NCI-H1417 (cell line): ENCODE data around the gene NDST1.

ENCODE experiments used
- DNase-seq, 3 experiments: peaks; one replicate each; lab custom pipeline; 2025; lab: John Stamatoyannopoulos, UW

Gene NDST1

GRCh38 chr5:150570333-150570732 is 62.4 kb downstream of the NDST1 start:
- no peak for DNase-seq

GRCh38 chr5:150571836-150572235 is 63.9 kb downstream of the NDST1 start:
- DNase-seq: no peak

DNA sequence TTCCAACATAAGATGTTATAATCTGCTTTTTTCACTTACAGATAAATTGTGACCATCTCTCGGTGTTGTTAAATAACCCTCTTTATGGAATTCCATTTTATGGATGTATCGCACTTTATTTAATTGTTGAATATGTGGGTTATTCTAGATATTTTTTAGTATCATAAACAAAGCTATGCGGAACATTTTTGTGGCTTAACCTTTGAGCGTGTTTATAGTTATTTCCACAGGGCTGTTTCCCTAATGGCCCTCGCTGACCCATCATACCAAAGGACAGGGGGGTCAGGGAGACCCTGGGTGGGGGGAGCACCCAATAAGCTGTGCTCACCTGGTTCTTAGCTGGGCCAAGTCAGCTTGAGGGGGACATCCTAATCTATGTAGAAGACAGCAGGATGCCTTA is 65.3 kb downstream of the NDST1 start:
- no peak for DNase-seq

- no peak for DNase-seq
These were observed 66.2 kb downstream of the NDST1 start for GRCh38 chr5:150573867-150574817.

- DNase-seq: no peak
These were observed 67.1 kb downstream of the NDST1 start for GRCh38 chr5:150574818-150575547.

DNA sequence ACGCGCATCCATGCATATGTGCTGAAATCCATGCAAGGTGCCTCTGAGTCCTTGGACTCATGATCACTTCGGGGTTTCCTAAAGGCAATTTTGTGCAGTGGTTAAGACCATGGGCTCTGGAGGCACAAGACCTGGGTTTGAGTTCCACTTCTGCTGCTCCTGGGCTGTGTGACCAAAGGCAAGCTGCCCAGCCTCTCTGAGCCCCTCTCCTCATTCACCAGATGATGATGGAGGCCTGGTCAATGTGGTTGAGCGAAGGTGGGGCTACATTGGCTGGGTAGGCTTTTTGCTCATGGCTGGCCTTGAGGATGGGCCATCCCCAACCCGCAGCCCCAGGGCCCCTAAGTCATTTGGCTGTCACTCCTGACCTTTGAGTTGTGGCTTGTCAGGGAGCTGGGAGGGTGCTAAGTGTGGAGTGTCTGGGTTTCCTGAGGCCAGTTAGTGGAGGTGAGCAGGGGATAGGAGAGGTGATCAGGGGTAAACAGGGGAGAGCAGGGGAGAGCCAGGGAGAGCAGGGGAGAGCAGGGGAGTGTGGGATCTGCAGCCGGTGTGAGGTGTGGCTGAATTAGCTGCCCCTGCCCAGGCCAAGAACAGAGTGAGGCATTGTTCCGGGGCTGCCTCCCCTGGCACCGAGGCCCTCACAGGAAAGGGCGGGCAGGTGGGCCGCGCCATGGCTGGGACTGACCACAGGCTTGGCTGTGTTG is 68.0 kb downstream of the NDST1 start:
- DNase-seq: no peak

GRCh38 chr5:150576449-150576949 is 68.6 kb downstream of the NDST1 start:
- DNase-seq: no peak

- no peak for DNase-seq
These were observed 69.6 kb downstream of the NDST1 start for GRCh38 chr5:150577378-150578139.

DNA sequence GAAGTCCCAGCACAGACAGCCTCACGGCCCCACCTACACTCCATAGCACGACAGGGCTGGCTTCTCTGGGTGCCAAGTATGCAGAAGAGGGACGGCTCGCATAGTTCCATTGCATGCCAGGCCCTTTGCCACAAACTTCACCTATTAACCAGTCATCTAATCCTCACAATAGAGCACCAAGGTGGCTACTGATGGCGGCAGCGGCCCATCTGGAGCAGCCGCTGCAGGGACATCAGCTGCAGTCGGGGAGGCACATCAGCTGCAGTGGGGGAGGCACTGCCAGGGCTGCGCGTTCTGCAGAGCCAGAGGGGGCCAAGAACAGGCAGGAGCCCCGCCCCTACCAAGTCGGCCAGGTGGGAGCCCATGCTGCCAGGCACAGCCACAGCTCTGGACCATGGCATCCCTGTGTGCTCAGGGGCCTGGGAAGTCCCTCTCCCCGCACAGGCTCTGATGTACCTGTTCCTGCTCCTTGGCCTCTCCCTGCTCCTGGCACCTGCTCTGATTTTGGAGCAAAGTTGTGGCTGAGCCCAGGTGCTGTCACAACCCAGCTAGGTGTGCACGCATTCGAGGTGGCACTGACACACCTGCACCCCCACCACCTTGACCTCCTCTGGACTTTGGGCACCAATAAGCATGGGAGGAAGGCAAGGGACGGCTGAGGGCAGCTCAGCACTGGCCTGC is 71.0 kb downstream of the NDST1 start:
- DNase-seq: no peak

- DNase-seq: no peak
These were observed 71.8 kb downstream of the NDST1 start for GRCh38 chr5:150579462-150580400.

- DNase-seq: no peak
These were observed 73.0 kb downstream of the NDST1 start for GRCh38 chr5:150580917-150581316.

GRCh38 chr5:150582241-150583109 is 74.5 kb downstream of the NDST1 start:
- no peak for DNase-seq

DNA sequence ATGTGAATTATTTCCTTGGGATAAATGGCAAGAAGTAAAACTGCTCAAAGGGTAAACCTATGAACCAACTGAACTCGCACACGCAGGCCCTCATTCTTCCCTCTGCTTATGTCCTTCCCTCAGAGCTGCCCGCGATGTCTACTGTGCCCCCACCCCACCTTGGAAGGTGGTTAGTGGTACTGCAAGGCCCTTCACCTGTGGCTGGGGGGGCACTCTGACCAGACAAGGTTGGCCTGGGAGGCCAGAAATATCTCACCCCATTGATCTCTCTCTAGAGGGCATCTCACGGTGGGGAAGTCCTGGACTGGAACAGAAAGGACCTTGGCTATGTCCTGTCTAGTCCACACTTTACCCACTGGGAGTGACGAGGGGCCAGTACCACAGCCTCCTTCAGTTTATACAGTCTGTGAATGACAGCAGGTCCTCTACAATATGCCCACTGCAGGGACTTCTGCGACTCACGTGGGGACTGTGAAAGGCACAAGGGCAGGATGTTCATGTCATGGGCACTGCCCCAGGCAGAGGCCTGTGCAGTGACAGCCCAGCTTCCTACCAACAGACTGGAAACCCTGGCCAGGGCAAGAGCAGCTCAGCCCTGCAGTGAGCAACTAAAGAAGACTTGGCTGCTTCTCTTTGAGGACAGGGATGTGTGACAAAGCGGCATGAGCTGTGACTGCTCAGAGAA is 75.8 kb downstream of the NDST1 start:
- DNase-seq: no peak

DNA sequence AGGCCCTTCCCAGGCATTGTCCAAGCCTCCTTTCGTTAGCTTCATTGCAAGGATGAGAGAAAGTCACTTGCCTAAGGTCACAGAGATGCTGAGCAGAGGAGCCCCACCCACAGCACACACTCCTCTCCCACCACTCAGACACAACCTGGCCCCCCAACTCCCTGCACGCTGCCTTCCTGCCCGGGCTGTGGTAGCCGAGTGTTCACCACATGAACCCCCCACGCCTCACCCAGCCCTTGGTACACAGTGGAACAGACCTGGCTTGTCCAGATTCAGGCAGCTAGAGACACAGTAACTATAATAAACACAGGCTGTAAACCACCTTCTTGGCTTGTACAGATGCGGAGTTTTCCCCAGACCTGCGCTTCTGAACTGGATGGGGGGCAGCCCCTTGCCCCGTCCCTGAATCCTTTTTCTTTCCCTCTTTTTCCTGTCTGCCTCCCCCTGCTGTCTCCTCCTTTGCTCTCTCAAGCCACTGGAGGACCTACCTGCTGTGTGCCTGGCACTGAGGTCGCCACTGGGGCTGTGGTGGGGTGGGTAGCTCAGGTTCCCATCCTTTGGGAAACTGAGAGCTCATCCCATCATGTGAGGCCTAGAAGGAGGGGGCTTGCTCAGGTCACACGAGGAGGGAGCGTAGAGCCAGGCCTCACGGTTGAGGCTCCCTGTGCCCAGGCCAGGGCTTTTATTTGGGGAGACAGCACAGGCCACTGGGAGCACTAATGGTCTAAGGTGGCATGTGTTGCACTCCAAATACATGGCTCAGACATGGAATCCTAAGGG is 76.8 kb downstream of the NDST1 start:
- DNase-seq: no peak

- DNase-seq: no peak
These were observed 77.9 kb downstream of the NDST1 start for GRCh38 chr5:150585781-150586341.

DNA sequence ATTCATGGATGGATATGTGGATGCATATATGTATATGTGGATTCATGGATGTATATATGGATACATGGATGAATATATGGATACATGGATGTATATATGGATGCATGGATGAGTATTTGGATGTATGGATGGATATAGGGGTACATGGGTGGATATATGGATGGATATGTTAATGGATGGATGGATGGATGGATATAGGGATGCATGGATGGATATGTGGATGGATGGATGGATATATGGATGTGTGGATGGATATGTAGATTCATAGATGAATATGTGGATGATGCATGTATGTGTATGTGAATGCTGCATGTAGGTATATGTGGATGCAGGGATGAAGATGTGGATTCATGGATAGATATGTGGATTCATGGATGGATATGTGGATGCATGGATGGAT is 79.1 kb downstream of the NDST1 start:
- DNase-seq: no peak
